ENCODE data around the gene BANF2. TPM values are rescaled to one million over a fixed set of nuclear protein-coding genes. Genes with fewer than 3 reads are reported as not detected.

BANF2 gene
- total RNA-seq, 1 donor from 2014 or later = 2.2 TPM

- DNase-seq (ENCODE audit: low spot score) = no peak
Measured at GRCh38 chr20:17709361-17710293, 9.9 kb downstream of the BANF2 start.

- peak; percentile 57 for DNase-seq (ENCODE audit: low spot score)
Measured at GRCh38 chr20:17710379-17711266, 10.9 kb downstream of the BANF2 start.

- DNase-seq (ENCODE audit: low spot score) = no peak
Measured at GRCh38 chr20:17711267-17711627, 11.5 kb downstream of the BANF2 start.

GRCh38 chr20:17712201-17712600, 12.4 kb downstream of the BANF2 start:
- DNase-seq (ENCODE audit: low spot score) = no peak

GRCh38 chr20:17712708-17713107, 12.9 kb downstream of the BANF2 start:
- DNase-seq (ENCODE audit: low spot score) = no peak

GRCh38 chr20:17714597-17714996, 14.8 kb downstream of the BANF2 start:
- DNase-seq (ENCODE audit: low spot score) = no peak

GRCh38 chr20:17715075-17715474, 15.3 kb downstream of the BANF2 start:
- no peak for DNase-seq (ENCODE audit: low spot score)

GRCh38 chr20:17716331-17716730, 16.6 kb downstream of the BANF2 start:
- DNase-seq (ENCODE audit: low spot score) = no peak

- DNase-seq (ENCODE audit: low spot score) = no peak
Measured at GRCh38 chr20:17720755-17721154, 21.0 kb downstream of the BANF2 start.

GRCh38 chr20:17721802-17722486, 22.2 kb downstream of the BANF2 start:
- DNase-seq (ENCODE audit: low spot score) = peak; percentile 29

- no peak for DNase-seq (ENCODE audit: low spot score)
Measured at GRCh38 chr20:17722493-17723300, 22.9 kb downstream of the BANF2 start.

- DNase-seq (ENCODE audit: low spot score) = no peak
Measured at GRCh38 chr20:17723301-17723691, 23.5 kb downstream of the BANF2 start.

- no peak for DNase-seq (ENCODE audit: low spot score)
Measured at GRCh38 chr20:17725094-17725835, 25.5 kb downstream of the BANF2 start.

- DNase-seq (ENCODE audit: low spot score) = no peak
Measured at GRCh38 chr20:17726902-17727301, 27.1 kb downstream of the BANF2 start.

- no peak for DNase-seq (ENCODE audit: low spot score)
Measured at GRCh38 chr20:17727351-17727750, 27.6 kb downstream of the BANF2 start.

GRCh38 chr20:17728074-17728473, 28.3 kb downstream of the BANF2 start:
- no peak for DNase-seq (ENCODE audit: low spot score)

GRCh38 chr20:17730071-17730470, 30.3 kb downstream of the BANF2 start:
- no peak for DNase-seq (ENCODE audit: low spot score)

GRCh38 chr20:17731233-17731632, 31.5 kb downstream of the BANF2 start:
- DNase-seq (ENCODE audit: low spot score) = no peak

GRCh38 chr20:17732907-17733521, 33.2 kb downstream of the BANF2 start:
- no peak for DNase-seq (ENCODE audit: low spot score)

GRCh38 chr20:17733767-17734304, 34.1 kb downstream of the BANF2 start:
- DNase-seq (ENCODE audit: low spot score) = peak; percentile 82

Data from umbilical cord (tissue), 2 donors.